OCI-LY3 (cell line): ENCODE measurements around the gene CHKB.

ENCODE experiments used
- EZH2phosphoT487 ChIP-seq: fragments of 200-600 bp; shearing (Covaris generic); IDR thresholded peaks from 2 replicates; pipeline ENCODE4 v1.6.1; 2018; ENCODE audit warnings: antibody characterized with exemption, mixed run types, low read depth
- TF ChIP-seq, protein P1 (sequence below): fragments of 200-600, 300-600 bp; sonication (generic); IDR thresholded peaks from 2 replicates; pipeline ENCODE4 v1.5.1; 2014; ENCODE audit warnings: antibody characterized with exemption, low read length, low read depth

DNA sequence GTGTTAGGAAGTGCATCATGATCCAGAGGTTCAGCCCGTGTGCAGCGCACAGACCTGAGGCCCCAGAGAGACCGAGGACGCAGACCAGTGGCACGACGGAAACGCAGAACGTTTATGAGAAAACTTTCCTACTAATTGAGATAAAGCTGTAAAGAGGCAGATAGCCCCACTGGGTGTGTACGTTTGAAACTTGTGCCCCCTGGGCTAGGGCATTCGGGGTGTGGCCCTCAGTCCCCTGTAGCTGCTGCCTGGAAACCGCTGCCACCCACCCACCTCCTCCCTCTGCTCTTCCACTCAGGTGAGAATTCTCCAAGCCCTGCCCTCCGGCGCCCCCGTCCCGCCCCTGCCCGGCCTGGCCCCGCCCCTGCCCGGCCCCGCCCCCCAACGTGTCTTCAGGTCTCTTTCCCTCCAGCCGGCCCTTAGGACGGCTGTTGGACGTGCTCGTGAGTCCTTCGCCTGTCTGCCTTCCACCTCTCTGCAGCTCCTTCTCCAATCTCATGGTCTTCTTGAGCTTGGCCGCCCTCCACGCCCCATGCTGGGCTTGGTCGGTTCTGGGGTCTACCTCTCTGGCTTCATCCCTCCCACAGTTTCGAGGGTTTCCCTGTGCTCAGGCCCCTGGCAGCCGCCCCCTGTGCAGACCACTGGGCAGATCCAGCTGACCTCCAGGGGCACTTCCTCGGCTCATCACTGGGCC, 30.0 kb upstream of the CHKB start:
- TF ChIP-seq, protein P1, sequence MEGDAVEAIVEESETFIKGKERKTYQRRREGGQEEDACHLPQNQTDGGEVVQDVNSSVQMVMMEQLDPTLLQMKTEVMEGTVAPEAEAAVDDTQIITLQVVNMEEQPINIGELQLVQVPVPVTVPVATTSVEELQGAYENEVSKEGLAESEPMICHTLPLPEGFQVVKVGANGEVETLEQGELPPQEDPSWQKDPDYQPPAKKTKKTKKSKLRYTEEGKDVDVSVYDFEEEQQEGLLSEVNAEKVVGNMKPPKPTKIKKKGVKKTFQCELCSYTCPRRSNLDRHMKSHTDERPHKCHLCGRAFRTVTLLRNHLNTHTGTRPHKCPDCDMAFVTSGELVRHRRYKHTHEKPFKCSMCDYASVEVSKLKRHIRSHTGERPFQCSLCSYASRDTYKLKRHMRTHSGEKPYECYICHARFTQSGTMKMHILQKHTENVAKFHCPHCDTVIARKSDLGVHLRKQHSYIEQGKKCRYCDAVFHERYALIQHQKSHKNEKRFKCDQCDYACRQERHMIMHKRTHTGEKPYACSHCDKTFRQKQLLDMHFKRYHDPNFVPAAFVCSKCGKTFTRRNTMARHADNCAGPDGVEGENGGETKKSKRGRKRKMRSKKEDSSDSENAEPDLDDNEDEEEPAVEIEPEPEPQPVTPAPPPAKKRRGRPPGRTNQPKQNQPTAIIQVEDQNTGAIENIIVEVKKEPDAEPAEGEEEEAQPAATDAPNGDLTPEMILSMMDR = no peak
- TF ChIP-seq EZH2phosphoT487 = no peak
